Measurements from ENCODE around the gene MYH6. TPM values are rescaled to one million over a fixed set of nuclear protein-coding genes. Genes with fewer than 3 reads are reported as not detected.
"Not testable (repeated sequence)": the region's sequence is repeated elsewhere in the genome, so short reads cannot be mapped to it uniquely, and the experiment has no call there.

The MYH6 gene
- total RNA-seq, 2 donors from 2014 or later: 1.6 TPM; not detected in 1

DNA sequence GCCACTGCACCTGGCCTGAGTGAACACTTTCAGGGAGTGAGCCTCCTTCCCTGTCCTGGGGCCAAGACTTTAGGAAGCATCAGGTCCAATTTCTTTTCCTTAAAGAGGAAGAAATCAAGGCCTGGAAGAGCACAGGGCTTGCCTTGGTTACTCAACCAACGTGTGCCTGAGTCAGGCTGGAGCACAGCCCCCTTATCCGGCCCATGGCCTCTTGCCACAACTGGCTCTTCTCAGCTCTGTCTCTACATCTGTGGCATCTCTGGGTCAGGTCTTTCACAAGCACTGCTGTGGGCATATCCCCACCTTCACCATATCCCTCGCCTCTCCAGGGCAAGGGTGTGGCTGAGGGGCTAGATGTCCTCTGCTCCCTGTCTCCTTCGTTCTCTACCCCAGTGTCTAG is 6.8 kb downstream of the MYH6 start:
- TF ChIP-seq, protein P1, sequence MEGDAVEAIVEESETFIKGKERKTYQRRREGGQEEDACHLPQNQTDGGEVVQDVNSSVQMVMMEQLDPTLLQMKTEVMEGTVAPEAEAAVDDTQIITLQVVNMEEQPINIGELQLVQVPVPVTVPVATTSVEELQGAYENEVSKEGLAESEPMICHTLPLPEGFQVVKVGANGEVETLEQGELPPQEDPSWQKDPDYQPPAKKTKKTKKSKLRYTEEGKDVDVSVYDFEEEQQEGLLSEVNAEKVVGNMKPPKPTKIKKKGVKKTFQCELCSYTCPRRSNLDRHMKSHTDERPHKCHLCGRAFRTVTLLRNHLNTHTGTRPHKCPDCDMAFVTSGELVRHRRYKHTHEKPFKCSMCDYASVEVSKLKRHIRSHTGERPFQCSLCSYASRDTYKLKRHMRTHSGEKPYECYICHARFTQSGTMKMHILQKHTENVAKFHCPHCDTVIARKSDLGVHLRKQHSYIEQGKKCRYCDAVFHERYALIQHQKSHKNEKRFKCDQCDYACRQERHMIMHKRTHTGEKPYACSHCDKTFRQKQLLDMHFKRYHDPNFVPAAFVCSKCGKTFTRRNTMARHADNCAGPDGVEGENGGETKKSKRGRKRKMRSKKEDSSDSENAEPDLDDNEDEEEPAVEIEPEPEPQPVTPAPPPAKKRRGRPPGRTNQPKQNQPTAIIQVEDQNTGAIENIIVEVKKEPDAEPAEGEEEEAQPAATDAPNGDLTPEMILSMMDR (IDR thresholded peaks at IDR 0.05): no peak
- intact Hi-C loops (cut with DNase I): no loop called here
- no peaks in the 10 kb centered on the region for H3K4me1 ChIP-seq
- no peak for DNase-seq
- H3K9me3 ChIP-seq: no peaks in the 10 kb centered on the region
- no peak overlapping the region for H3K27ac ChIP-seq
- H3K4me3 ChIP-seq: no peak overlapping the region
- no peaks in the 10 kb centered on the region for H3K36me3 ChIP-seq
- H3K27me3 ChIP-seq: no peaks in the 10 kb centered on the region
- H3K9ac ChIP-seq (ENCODE audit: low read depth in 2 of 2, low read length in 2 of 2): no peak overlapping the region

GRCh38 chr14:23400496-23401149 is 7.5 kb downstream of the MYH6 start:
- DNase-seq; H3K4me3 ChIP-seq; H3K27ac ChIP-seq; H3K9me3 ChIP-seq; H3K9ac ChIP-seq (ENCODE audit: low read depth in 2 of 2, low read length in 2 of 2); intact Hi-C loops (cut with DNase I); H3K27me3 ChIP-seq; H3K36me3 ChIP-seq; H3K4me1 ChIP-seq: not testable (repeated sequence)

DNA sequence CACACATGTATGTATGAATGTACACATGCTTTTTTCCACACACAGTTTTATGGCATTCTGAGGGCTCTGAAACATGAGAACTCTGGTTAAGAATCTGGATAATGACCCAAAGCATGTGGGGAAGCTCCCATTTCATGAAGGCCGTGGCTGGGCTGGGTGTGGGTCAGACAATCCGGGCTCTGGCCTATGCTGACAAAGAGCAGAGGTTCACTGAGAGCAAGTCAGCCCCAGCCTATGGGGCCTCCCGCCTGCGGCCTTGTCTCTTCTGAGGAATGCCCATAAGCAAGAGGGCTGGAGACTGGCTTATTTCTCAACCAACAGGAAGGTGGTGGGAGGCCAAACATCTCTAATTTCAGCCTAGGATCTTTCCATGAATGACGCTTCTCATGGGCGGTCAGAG is 8.5 kb downstream of the MYH6 start:
- Histone ChIP-seq H3K27me3 (no peaks in the 10 kb centered on the region), H3K27ac (no peak overlapping the region), H3K9me3 (no peaks in the 10 kb centered on the region), H3K4me1 (no peaks in the 10 kb centered on the region), H3K9ac (ENCODE audit: low read depth in 2 of 2, low read length in 2 of 2) (no peak overlapping the region), H3K36me3 (no peaks in the 10 kb centered on the region), H3K4me3 (no peak overlapping the region)
- TF ChIP-seq, protein P1 (IDR thresholded peaks at IDR 0.05): no peak
- DNase-seq: no peak
- intact Hi-C loops (cut with DNase I): no loop called here

DNA sequence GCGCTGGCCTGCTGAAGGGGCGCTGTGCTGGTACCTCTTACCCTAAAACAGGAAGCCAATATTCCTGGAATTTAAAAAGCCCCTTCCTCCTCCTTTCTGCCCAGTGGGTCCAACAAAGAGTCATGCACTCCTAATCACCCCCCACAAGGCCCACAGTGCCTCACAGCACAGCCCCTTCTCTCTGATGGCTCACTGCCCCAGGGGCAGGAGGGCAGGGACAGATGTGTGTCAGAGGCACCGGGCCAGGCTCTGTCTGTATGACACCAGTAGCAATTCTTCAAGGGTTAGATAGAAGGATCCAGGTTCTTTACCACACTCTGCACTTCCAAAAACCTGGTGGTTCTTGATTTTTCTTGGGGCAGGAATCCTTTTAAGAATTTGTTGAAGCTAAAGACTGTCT is 8.9 kb downstream of the MYH6 start:
- intact Hi-C loops (cut with DNase I): no loop called here
- no peak overlapping the region for H3K27ac ChIP-seq
- H3K9me3 ChIP-seq: no peaks in the 10 kb centered on the region
- H3K27me3 ChIP-seq: no peaks in the 10 kb centered on the region
- no peak overlapping the region for H3K9ac ChIP-seq (ENCODE audit: low read depth in 2 of 2, low read length in 2 of 2)
- H3K36me3 ChIP-seq: no peaks in the 10 kb centered on the region
- H3K4me1 ChIP-seq: no peaks in the 10 kb centered on the region
- H3K4me3 ChIP-seq: no peak overlapping the region
- DNase-seq: no peak
- TF ChIP-seq, protein P1 (IDR thresholded peaks at IDR 0.05): no peak

DNA sequence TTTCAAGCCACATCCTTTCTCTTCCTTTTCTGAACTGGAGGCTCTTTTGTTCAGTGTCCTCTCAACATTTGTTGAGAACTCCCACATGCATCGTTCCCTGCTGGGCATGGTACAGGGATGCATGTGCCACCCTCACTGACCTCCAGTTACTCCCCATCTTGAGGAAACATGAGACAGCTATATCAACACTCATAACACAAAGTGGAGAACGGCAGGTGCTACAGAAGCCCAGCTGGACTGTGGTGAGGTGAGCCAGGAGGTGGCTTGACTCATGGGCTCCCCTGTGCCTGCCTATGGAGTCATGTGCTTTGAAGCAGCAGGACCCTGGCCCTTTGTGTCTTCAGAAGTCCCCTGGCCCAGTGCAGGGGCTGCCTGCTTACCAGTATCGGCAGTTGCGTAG is 9.7 kb downstream of the MYH6 start:
- Histone ChIP-seq H3K4me1 (no peaks in the 10 kb centered on the region), H3K9ac (ENCODE audit: low read depth in 2 of 2, low read length in 2 of 2) (no peak overlapping the region), H3K4me3 (no peak overlapping the region), H3K9me3 (no peaks in the 10 kb centered on the region), H3K36me3 (no peaks in the 10 kb centered on the region), H3K27me3 (no peaks in the 10 kb centered on the region), H3K27ac (no peak overlapping the region)
- no peak for DNase-seq
- intact Hi-C loops (cut with DNase I): no loop called here
- TF ChIP-seq, protein P1 (IDR thresholded peaks at IDR 0.05): no peak

DNA sequence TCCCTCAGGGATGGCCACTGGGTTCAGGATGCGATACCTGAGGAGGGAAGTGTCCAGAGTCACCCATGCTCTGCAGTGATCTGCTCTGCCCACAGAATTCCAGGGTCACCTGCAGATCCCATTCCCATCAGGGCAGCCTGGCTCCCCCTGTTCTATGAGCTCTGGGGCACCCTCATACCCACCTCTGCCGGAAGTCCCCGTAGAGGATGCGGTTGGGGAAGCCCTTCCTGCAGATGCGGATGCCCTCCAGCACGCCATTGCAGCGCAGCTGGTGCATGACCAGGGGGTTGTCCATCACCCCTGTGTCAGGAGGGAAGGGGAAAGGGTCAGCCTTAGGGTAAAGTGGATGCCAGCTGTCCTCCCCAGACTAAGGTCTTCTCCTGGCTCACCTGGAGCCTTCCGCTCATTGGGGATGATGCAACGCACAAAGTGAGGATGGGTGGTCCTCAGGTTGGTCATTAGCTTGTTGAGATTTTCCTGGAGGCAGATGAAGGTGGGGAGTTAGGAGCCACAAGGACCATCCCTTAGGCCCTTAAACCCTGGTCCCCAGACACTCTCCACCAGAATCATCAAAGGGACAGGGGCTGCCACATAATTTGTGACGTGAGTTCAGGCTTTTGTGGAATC is 11.2 kb downstream of the MYH6 start:
- no peak overlapping the region for H3K27ac ChIP-seq
- intact Hi-C loops (cut with DNase I): no loop called here
- TF ChIP-seq, protein P1 (IDR thresholded peaks at IDR 0.05): no peak
- H3K27me3 ChIP-seq: no peaks in the 10 kb centered on the region
- DNase-seq: no peak
- H3K4me1 ChIP-seq: no peaks in the 10 kb centered on the region
- no peak overlapping the region for H3K9ac ChIP-seq (ENCODE audit: low read depth in 2 of 2, low read length in 2 of 2)
- no peaks in the 10 kb centered on the region for H3K36me3 ChIP-seq
- no peak overlapping the region for H3K4me3 ChIP-seq
- H3K9me3 ChIP-seq: no peaks in the 10 kb centered on the region
